Stimulated activated CD8-positive, alpha-beta memory T cell treated with anti-CD3 and anti-CD28 coated beads, Interleukin-4, amount 100 ng/mL, for 24 hours (primary cell): ENCODE results near the gene SLIT3.
A peak's percentile ranks its signal among the peaks of the same experiment; 100 is the strongest.

ENCODE experiments used
- DNase-seq: peaks from one replicate; pipeline ENCODE4 v3.0.0-alpha.2; 2020; ENCODE audit warnings: low read depth

Gene SLIT3

GRCh38 chr5:169300468-169301385 is at the start of gene SLIT3:
Gene SLIT3, minus strand, starts transcription at chr5:169301139. Its CDS starts 430 bp downstream, at chr5:169300709.
- no peak for DNase-seq

GRCh38 chr5:169350016-169350415 is 49.1 kb upstream of the SLIT3 start:
- DNase-seq, result no peak

- no peak for DNase-seq
Observed at GRCh38 chr5:169347786-169348185, 46.8 kb upstream of the SLIT3 start.

GRCh38 chr5:169344629-169345028 is 43.7 kb upstream of the SLIT3 start:
- DNase-seq, result no peak

- DNase-seq, result no peak
Observed at GRCh38 chr5:169343766-169344165, 42.8 kb upstream of the SLIT3 start.

- DNase-seq, result no peak
Observed at GRCh38 chr5:169341556-169341955, 40.6 kb upstream of the SLIT3 start.

- no peak for DNase-seq
Observed at GRCh38 chr5:169339869-169340268, 38.9 kb upstream of the SLIT3 start.

GRCh38 chr5:169336242-169336641 is 35.3 kb upstream of the SLIT3 start:
- no peak for DNase-seq

GRCh38 chr5:169335806-169336205 is 34.9 kb upstream of the SLIT3 start:
- DNase-seq, result no peak

- no peak for DNase-seq
Observed at GRCh38 chr5:169333518-169333917, 32.6 kb upstream of the SLIT3 start.

GRCh38 chr5:169331292-169331852 is 30.4 kb upstream of the SLIT3 start:
- no peak for DNase-seq

- no peak for DNase-seq
Observed at GRCh38 chr5:169328401-169328800, 27.5 kb upstream of the SLIT3 start.

GRCh38 chr5:169325273-169325672 is 24.3 kb upstream of the SLIT3 start:
- no peak for DNase-seq

GRCh38 chr5:169318556-169318955 is 17.6 kb upstream of the SLIT3 start:
- DNase-seq, result no peak

- DNase-seq, result no peak
Observed at GRCh38 chr5:169307646-169308045, 6.7 kb upstream of the SLIT3 start.

GRCh38 chr5:169305366-169305765 is 4.4 kb upstream of the SLIT3 start:
- no peak for DNase-seq

- no peak for DNase-seq
Observed at GRCh38 chr5:169304175-169304574, 3.2 kb upstream of the SLIT3 start.

GRCh38 chr5:169303119-169303515 is 2.2 kb upstream of the SLIT3 start:
- DNase-seq, result no peak

GRCh38 chr5:169302491-169303118 is 1.7 kb upstream of the SLIT3 start:
- peak; percentile 19 for DNase-seq

GRCh38 chr5:169301986-169302385 is 1.0 kb upstream of the SLIT3 start:
- DNase-seq, result no peak

- DNase-seq, result no peak
Observed at GRCh38 chr5:169301386-169301934, 521 bp upstream of the SLIT3 start.

- no peak for DNase-seq
Observed at GRCh38 chr5:169299663-169300467, 1.1 kb downstream of the SLIT3 start.
